Suprapubic skin (tissue), 4 donors: ENCODE results near the gene PTPN1. TPM values are rescaled to one million over a fixed set of nuclear protein-coding genes. Genes with fewer than 3 reads are reported as not detected.

Source experiments
- DNase-seq, 2 donors: peaks; one replicate each; pipeline ENCODE4 v3.0.0-alpha.2; 2019; ENCODE audit warnings: low spot score in 2 of 2
- H3K27ac ChIP-seq: fragments of 200-600 bp; sonication (generic); one replicate; pipeline ENCODE4 v1.5.1; 2019
- H3K27me3 ChIP-seq: fragments of 200-600 bp; sonication (generic); one replicate; pipeline ENCODE4 v1.5.1; 2019
- H3K36me3 ChIP-seq: fragments of 200-600 bp; sonication (generic); one replicate; pipeline ENCODE4 v1.5.1; 2019
- H3K4me1 ChIP-seq: fragments of 200-600 bp; sonication (generic); one replicate; pipeline ENCODE4 v1.5.1; 2019
- H3K4me3 ChIP-seq: fragments of 200-600 bp; sonication (generic); one replicate; pipeline ENCODE4 v1.5.1; 2019; ENCODE audit warnings: mild to moderate bottlenecking
- H3K9me3 ChIP-seq: fragments of 200-600 bp; sonication (generic); one replicate; pipeline ENCODE4 v1.5.1; 2019
- CTCF ChIP-seq, 2 donors: fragments of 200-600 bp in 1 of 2; fragments of 450-650 bp in 1 of 2; sonication (generic) in 1 of 2; IDR thresholded peaks; one replicate each; pipeline ENCODE4 v1.5.1; 2016 to 2019; ENCODE audit warnings: antibody characterized with exemption in 2 of 2, mild to moderate bottlenecking in 1 of 2, moderate library complexity in 1 of 2
- EP300 ChIP-seq: sonication (generic); formaldehyde crosslinking; IDR thresholded peaks from one replicate; pipeline ENCODE4 v1.6.1; 2017; ENCODE audit warnings: antibody characterized with exemption
- POLR2A ChIP-seq, 2 donors: fragments of 450-650 bp; IDR thresholded peaks; one replicate each; pipeline ENCODE4 v1.6.1; 2017; ENCODE audit warnings: antibody characterized with exemption in 2 of 2, mild to moderate bottlenecking in 2 of 2, moderate library complexity in 2 of 2
- POLR2AphosphoS5 ChIP-seq, 3 donors: sonication (generic); formaldehyde crosslinking; IDR thresholded peaks; one replicate each; pipeline ENCODE4 v1.6.1; 2017; ENCODE audit warnings: antibody characterized with exemption in 3 of 3
- WGBS: methylation state at CpG from one replicate; pipeline ENCODE4 v1.1.5; 2018; 5-methylcytosine and 5-hydroxymethylcytosine counted together
- total RNA-seq, 4 donors: library from RNA; depleted of rRNA; stranded (reverse); fragments of >200 nt; gene quantifications; one replicate each; pipeline ENCODE4 v1.1.0, GENCODE V29; 2016

PTPN1 gene
- total RNA-seq, 4 donors from 2014 or later = 33.4 to 40.9 (median 36.2) TPM

GRCh38 chr20:50592282-50593004 is 82.3 kb downstream of the PTPN1 start:
- Histone ChIP-seq H3K27me3 (peaks cover 6% of the 10 kb centered on the region), H3K27ac (no peak overlapping the region), H3K4me1 (peaks cover 10% of the 10 kb centered on the region), H3K36me3 (peaks cover 12% of the 10 kb centered on the region), H3K4me3 (no peak overlapping the region), H3K9me3 (no peaks in the 10 kb centered on the region)
- TF ChIP-seq CTCF (IDR thresholded peaks at IDR 0.05) (no peak), POLR2AphosphoS5 (IDR thresholded peaks at IDR 0.05) (no peak), POLR2A (IDR thresholded peaks at IDR 0.05) (no peak), EP300 (no peak)
- WGBS = 78% methylated on average over 7 of the region's 19 CpGs
- DNase-seq = no peak

DNA sequence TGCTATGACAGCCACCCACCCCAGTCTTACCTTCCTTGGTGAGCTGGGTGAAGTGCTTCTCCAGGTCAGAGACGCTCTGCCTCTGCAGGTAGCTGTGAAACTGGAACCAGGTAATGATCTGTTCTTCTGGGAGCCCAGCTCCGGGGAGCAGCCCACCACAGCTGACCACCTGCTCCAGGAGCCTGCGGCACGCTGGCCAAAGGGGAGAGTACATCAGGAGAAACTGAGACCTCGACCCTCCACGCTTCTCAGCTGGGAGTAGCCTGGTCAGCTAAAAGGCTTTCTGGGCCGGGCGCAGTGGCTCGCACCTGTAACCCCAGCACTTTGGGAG is 82.8 kb downstream of the PTPN1 start:
- Histone ChIP-seq H3K9me3 (no peaks in the 10 kb centered on the region), H3K4me1 (peaks cover 5% of the 10 kb centered on the region), H3K27ac (no peak overlapping the region), H3K27me3 (peaks cover 10% of the 10 kb centered on the region), H3K4me3 (no peak overlapping the region), H3K36me3 (peaks cover 8% of the 10 kb centered on the region)
- TF ChIP-seq POLR2AphosphoS5 (IDR thresholded peaks at IDR 0.05) (no peak), EP300 (no peak), CTCF (IDR thresholded peaks at IDR 0.05) (no peak), POLR2A (IDR thresholded peaks at IDR 0.05) (no peak)
- 85% methylated on average over 4 of the region's 9 CpGs for WGBS
- DNase-seq = no peak

- DNase-seq = no peak
- H3K27ac ChIP-seq = no peak overlapping the region
- 67% methylated on average over 11 of the region's 11 CpGs for WGBS
- no peaks in the 10 kb centered on the region for H3K9me3 ChIP-seq
- TF ChIP-seq POLR2A (IDR thresholded peaks at IDR 0.05) (no peak), CTCF (IDR thresholded peaks at IDR 0.05) (no peak), EP300 (no peak), POLR2AphosphoS5 (IDR thresholded peaks at IDR 0.05) (no peak)
- no peak overlapping the region for H3K4me3 ChIP-seq
- peaks cover 8% of the 10 kb centered on the region for H3K36me3 ChIP-seq
- no peaks in the 10 kb centered on the region for H3K4me1 ChIP-seq
- peaks cover 10% of the 10 kb centered on the region for H3K27me3 ChIP-seq
Observed at GRCh38 chr20:50594231-50594590, 84.0 kb downstream of the PTPN1 start.

- Histone ChIP-seq H3K4me1 (no peaks in the 10 kb centered on the region), H3K27ac (no peak overlapping the region), H3K4me3 (no peak overlapping the region), H3K36me3 (peaks cover 2% of the 10 kb centered on the region), H3K27me3 (peaks cover 10% of the 10 kb centered on the region), H3K9me3 (no peaks in the 10 kb centered on the region)
- 47% methylated on average over 18 of the region's 19 CpGs for WGBS
- TF ChIP-seq POLR2A (IDR thresholded peaks at IDR 0.05) (no peak), POLR2AphosphoS5 (IDR thresholded peaks at IDR 0.05) (no peak), CTCF (IDR thresholded peaks at IDR 0.05) (no peak), EP300 (no peak)
- DNase-seq = no peak
Observed at GRCh38 chr20:50594591-50595432, 84.6 kb downstream of the PTPN1 start.

DNA sequence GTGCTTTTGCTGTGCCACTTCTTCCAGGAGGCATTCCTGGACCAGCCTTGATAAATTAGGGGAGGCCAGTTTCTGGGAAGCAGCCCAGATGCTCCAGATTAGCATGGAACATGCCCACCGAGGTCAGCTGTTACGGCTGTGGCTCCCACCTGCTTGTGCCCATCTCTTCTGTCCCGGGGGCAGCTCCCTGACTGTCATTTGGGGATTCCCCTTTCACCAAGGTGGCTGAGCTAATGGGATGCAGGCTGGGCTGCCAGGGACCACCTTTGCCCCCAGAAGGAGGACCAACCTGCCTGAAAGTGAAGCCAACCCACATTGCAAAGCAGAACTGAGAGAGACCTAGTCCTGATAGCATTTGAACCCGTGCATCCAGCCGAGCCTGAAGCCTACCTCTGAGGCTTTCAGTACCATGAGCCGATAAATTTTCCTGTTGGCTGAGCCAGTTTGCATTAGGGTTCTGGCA is 85.3 kb downstream of the PTPN1 start:
- H3K4me1 ChIP-seq = no peaks in the 10 kb centered on the region
- 60% methylated on average over 5 of the region's 6 CpGs for WGBS
- no peaks in the 10 kb centered on the region for H3K9me3 ChIP-seq
- no peak for DNase-seq
- H3K36me3 ChIP-seq = no peaks in the 10 kb centered on the region
- H3K27ac ChIP-seq = no peak overlapping the region
- peaks cover 10% of the 10 kb centered on the region for H3K27me3 ChIP-seq
- H3K4me3 ChIP-seq = no peak overlapping the region
- no peak for TF ChIP-seq EP300
- TF ChIP-seq POLR2A (IDR thresholded peaks at IDR 0.05) = no peak
- TF ChIP-seq POLR2AphosphoS5 (IDR thresholded peaks at IDR 0.05) = no peak
- TF ChIP-seq CTCF (IDR thresholded peaks at IDR 0.05) = no peak
